ENCODE results near the gene SDF4.

Gene SDF4

DNA sequence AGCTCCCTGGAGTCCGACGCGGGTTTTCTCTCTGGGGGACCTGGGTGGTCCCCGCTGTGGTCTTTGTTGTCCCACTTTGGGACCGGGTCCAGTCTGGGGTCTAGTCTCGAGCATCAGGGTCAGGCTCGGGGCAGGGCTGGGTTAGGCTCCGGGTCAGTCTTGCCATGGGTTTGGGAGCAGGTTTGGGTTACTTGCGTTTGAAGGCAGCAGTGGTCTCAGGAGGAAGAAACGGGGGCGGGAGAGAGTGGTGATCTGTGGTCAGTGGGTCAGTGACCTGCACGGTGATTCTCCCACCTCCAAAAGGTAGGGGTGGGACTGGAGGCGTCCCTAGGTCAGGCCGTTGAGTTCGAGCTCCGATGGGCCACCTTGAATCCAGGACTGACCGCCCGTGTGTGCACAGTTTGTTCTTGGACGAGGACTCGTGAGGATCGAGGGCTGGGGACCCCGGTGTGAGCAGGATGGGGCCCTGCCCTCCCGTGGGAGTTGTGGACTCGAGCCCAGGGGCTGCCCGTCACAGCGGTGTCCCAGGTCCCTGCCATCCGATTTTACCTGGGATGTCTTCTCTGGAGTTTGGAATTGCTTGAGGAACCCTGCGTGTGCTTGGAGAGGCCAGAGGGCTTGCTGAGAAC is 2.5 kb upstream of the SDF4 start:
- no peak overlapping the region for H3K4me2 ChIP-seq (ENCODE audit: low read length)
- no peaks in the 10 kb centered on the region for H3K9me3 ChIP-seq (ENCODE audit: insufficient read depth, low read length)
- H3K36me3 ChIP-seq (replicated peaks; ENCODE audit: low read depth, low read length) = peaks cover 21% of the 10 kb centered on the region
- H3K79me2 ChIP-seq (ENCODE audit: low read length) = peaks cover 47% of the 10 kb centered on the region
- no peak overlapping the region for H3K9ac ChIP-seq (ENCODE audit: low read length)
- no peak overlapping the region for H3K27ac ChIP-seq (ENCODE audit: low read length)
- H4K20me1 ChIP-seq (ENCODE audit: insufficient read depth, low read length) = peaks cover 8% of the 10 kb centered on the region; the same call in 1 of the 2 replicates
- TF ChIP-seq, protein P1, sequence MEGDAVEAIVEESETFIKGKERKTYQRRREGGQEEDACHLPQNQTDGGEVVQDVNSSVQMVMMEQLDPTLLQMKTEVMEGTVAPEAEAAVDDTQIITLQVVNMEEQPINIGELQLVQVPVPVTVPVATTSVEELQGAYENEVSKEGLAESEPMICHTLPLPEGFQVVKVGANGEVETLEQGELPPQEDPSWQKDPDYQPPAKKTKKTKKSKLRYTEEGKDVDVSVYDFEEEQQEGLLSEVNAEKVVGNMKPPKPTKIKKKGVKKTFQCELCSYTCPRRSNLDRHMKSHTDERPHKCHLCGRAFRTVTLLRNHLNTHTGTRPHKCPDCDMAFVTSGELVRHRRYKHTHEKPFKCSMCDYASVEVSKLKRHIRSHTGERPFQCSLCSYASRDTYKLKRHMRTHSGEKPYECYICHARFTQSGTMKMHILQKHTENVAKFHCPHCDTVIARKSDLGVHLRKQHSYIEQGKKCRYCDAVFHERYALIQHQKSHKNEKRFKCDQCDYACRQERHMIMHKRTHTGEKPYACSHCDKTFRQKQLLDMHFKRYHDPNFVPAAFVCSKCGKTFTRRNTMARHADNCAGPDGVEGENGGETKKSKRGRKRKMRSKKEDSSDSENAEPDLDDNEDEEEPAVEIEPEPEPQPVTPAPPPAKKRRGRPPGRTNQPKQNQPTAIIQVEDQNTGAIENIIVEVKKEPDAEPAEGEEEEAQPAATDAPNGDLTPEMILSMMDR (IDR thresholded peaks at IDR 0.05; ENCODE audit: low read depth, low read length) = no peak
- TF ChIP-seq EZH2phosphoT487 (IDR thresholded peaks at IDR 0.05; ENCODE audit: low read depth) = no peak
- H3K4me1 ChIP-seq (ENCODE audit: low read length) = peaks cover 16% of the 10 kb centered on the region
- no peaks in the 10 kb centered on the region for H3K27me3 ChIP-seq (ENCODE audit: low read depth, low read length)
- H2AFZ ChIP-seq (ENCODE audit: low read depth, low read length) = no peak overlapping the region
- H3K4me3 ChIP-seq (ENCODE audit: low read length) = no peak overlapping the region

DNA sequence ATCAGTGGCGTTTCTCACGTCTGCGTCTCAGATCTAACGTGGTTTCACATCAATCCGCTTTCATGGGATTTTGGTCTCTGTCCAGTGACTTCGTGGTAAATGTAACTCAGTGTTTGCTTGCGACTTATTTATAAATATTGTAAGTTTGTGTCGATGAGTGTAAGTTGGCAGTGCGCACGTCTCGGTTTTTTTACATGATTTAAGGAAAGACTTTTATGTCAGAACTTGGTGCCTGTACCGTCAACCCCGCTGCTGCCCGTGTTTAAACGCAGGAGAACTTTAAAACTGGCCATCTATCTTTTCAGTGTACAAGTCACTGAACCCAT is 1.7 kb upstream of the SDF4 start:
- H4K20me1 ChIP-seq (ENCODE audit: insufficient read depth, low read length) = peaks cover 10% of the 10 kb centered on the region; the same call in 1 of the 2 replicates
- no peak for TF ChIP-seq EZH2phosphoT487 (IDR thresholded peaks at IDR 0.05; ENCODE audit: low read depth)
- TF ChIP-seq, protein P1 (IDR thresholded peaks at IDR 0.05; ENCODE audit: low read depth, low read length) = no peak
- peaks cover 55% of the 10 kb centered on the region for H3K79me2 ChIP-seq (ENCODE audit: low read length)
- H3K9ac ChIP-seq (ENCODE audit: low read length) = no peak overlapping the region
- H2AFZ ChIP-seq (ENCODE audit: low read depth, low read length) = no peak overlapping the region
- H3K4me3 ChIP-seq (ENCODE audit: low read length) = no peak overlapping the region
- H3K4me2 ChIP-seq (ENCODE audit: low read length) = no peak overlapping the region
- H3K27me3 ChIP-seq (ENCODE audit: low read depth, low read length) = no peaks in the 10 kb centered on the region
- peaks cover 16% of the 10 kb centered on the region for H3K4me1 ChIP-seq (ENCODE audit: low read length)
- H3K9me3 ChIP-seq (ENCODE audit: insufficient read depth, low read length) = no peaks in the 10 kb centered on the region
- no peak overlapping the region for H3K27ac ChIP-seq (ENCODE audit: low read length)
- peaks cover 29% of the 10 kb centered on the region for H3K36me3 ChIP-seq (replicated peaks; ENCODE audit: low read depth, low read length)

DNA sequence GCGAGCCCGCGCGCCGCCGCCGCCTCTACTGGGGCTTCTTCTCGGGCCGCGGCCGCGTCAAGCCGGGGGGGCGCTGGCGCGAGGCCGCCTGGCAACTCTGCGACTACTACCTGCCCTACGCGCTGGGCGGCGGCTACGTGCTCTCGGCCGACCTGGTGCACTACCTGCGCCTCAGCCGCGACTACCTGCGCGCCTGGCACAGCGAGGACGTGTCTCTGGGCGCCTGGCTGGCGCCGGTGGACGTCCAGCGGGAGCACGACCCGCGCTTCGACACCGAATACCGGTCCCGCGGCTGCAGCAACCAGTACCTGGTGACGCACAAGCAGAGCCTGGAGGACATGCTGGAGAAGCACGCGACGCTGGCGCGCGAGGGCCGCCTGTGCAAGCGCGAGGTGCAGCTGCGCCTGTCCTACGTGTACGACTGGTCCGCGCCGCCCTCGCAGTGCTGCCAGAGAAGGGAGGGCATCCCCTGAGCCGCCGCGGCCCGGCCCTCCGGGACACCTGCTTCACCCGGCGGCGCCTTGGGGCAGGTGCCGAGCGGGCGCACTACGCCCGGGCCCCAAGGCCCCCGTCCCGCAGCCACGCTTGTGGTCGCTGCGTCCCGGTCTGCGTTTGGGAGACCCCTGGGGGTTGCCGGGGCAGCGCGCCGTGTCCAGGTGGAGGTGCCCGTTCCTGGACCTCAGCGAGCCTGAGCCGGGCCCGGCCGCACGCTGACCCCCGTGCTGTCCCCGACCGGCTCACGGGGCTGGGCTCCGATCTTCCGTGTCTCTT is 1.2 kb upstream of the SDF4 start:
- Histone ChIP-seq H4K20me1 (ENCODE audit: insufficient read depth, low read length) (peaks cover 10% of the 10 kb centered on the region; the same call in 1 of the 2 replicates), H3K36me3 (replicated peaks; ENCODE audit: low read depth, low read length) (peaks cover 34% of the 10 kb centered on the region), H3K27me3 (ENCODE audit: low read depth, low read length) (no peaks in the 10 kb centered on the region), H3K79me2 (ENCODE audit: low read length) (peaks cover 60% of the 10 kb centered on the region), H3K4me3 (ENCODE audit: low read length) (peak overlapping the region; percentile 71), H3K9ac (ENCODE audit: low read length) (no peak overlapping the region), H3K27ac (ENCODE audit: low read length) (no peak overlapping the region), H2AFZ (ENCODE audit: low read depth, low read length) (no peak overlapping the region), H3K4me1 (ENCODE audit: low read length) (peaks cover 16% of the 10 kb centered on the region), H3K9me3 (ENCODE audit: insufficient read depth, low read length) (no peaks in the 10 kb centered on the region), H3K4me2 (ENCODE audit: low read length) (peak overlapping the region; percentile 59)
- TF ChIP-seq, protein P1 (IDR thresholded peaks at IDR 0.05; ENCODE audit: low read depth, low read length) = no peak
- no peak for TF ChIP-seq EZH2phosphoT487 (IDR thresholded peaks at IDR 0.05; ENCODE audit: low read depth)

DNA sequence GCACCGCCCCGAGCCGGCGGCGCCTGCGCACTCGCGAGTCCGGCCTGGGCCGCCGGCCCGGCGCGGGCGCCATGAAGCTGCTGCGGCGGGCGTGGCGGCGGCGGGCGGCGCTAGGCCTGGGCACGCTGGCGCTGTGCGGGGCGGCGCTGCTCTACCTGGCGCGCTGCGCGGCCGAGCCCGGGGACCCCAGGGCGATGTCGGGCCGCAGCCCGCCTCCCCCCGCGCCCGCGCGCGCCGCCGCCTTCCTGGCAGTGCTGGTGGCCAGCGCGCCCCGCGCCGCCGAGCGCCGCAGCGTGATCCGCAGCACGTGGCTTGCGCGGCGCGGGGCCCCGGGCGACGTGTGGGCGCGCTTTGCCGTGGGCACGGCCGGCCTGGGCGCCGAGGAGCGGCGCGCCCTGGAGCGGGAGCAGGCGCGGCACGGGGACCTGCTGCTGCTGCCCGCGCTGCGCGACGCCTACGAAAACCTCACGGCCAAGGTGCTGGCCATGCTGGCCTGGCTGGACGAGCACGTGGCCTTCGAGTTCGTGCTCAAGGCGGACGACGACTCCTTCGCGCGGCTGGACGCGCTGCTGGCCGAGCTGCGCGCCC is 501 bp upstream of the SDF4 start, which contains the start of gene B3GALT6:
TSS of gene B3GALT6 (plus strand) at position 30 of the 588 bp plus-strand sequence. CDS start at position 72, 42 bp downstream.
- peak within 1 kb of the TSS; percentile 94 for H3K4me2 ChIP-seq (ENCODE audit: low read length)
- H3K4me1 ChIP-seq (ENCODE audit: low read length) = peaks cover 16% of the 10 kb centered on the region
- H3K36me3 ChIP-seq (replicated peaks; ENCODE audit: low read depth, low read length) = peaks cover 40% of the 10 kb centered on the region
- peaks cover 67% of the 10 kb centered on the region for H3K79me2 ChIP-seq (ENCODE audit: low read length)
- H3K9me3 ChIP-seq (ENCODE audit: insufficient read depth, low read length) = no peaks in the 10 kb centered on the region
- H3K4me3 ChIP-seq (ENCODE audit: low read length) = peak within 1 kb of the TSS; percentile 96
- no peaks in the 10 kb centered on the region for H3K27me3 ChIP-seq (ENCODE audit: low read depth, low read length)
- H3K27ac ChIP-seq (ENCODE audit: low read length) = peak within 1 kb of the TSS; percentile 59
- H2AFZ ChIP-seq (ENCODE audit: low read depth, low read length) = no peak within 1 kb of the TSS
- H3K9ac ChIP-seq (ENCODE audit: low read length) = peak within 1 kb of the TSS; percentile 94
- no peak for TF ChIP-seq EZH2phosphoT487 (IDR thresholded peaks at IDR 0.05; ENCODE audit: low read depth)
- TF ChIP-seq, protein P1 (IDR thresholded peaks at IDR 0.05; ENCODE audit: low read depth, low read length) = no peak
- peaks cover 10% of the 10 kb centered on the region; the same call in 1 of the 2 replicates for H4K20me1 ChIP-seq (ENCODE audit: insufficient read depth, low read length)

Data from OCI-LY3 (cell line).